COLO668 (cell line): ENCODE results near the gene SHOX.
"Not testable (repeated sequence)": the region's sequence is repeated elsewhere in the genome, so short reads cannot be mapped to it uniquely, and the experiment has no call there.

Experiments
- DNase-seq: peaks from one replicate; lab custom pipeline; 2025; ENCODE audit not compliant: unreplicated experiment; lab: John Stamatoyannopoulos, UW

Gene SHOX

DNA sequence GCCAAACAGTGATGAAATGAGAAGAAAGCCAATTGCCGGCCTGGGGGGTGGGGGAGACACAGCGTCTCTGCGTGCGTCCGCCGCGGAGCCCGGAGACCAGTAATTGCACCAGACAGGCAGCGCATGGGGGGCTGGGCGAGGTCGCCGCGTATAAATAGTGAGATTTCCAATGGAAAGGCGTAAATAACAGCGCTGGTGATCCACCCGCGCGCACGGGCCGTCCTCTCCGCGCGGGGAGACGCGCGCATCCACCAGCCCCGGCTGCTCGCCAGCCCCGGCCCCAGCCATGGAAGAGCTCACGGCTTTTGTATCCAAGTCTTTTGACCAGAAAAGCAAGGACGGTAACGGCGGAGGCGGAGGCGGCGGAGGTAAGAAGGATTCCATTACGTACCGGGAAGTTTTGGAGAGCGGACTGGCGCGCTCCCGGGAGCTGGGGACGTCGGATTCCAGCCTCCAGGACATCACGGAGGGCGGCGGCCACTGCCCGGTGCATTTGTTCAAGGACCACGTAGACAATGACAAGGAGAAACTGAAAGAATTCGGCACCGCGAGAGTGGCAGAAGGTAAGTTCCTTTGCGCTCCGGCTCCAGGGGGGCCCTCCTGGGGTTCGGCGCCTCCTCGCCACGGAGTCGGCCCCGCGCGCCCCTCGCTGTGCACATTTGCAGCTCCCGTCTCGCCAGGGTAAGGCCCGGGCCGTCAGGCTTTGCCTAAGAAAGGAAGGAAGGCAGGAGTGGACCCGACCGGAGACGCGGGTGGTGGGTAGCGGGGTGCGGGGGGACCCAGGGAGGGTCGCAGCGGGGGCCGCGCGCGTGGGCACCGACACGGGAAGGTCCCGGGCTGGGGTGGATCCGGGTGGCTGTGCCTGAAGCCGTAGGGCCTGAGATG lies at the start of gene SHOX:
TSS of gene SHOX (plus strand) at position 180 of the 885 bp plus-strand sequence. CDS start at position 287, 107 bp downstream.
- no peak for DNase-seq

DNA sequence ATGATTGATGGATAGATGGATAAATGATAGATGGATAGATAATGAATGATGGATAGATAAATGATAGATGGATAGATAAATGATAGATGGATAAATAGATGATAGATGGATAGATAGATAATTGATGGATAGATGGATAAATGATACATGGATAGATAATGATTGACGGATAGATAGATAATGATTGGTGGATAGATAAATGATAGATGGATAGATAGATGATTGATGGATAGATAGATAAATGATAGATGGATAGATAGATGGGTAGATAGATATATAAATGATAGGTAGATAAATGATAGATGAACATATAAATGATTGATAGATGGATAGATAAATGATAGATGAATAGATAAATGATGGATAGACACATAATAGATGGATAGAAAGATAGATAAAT lies 49.5 kb upstream of the SHOX start:
- DNase-seq = no peak

DNA sequence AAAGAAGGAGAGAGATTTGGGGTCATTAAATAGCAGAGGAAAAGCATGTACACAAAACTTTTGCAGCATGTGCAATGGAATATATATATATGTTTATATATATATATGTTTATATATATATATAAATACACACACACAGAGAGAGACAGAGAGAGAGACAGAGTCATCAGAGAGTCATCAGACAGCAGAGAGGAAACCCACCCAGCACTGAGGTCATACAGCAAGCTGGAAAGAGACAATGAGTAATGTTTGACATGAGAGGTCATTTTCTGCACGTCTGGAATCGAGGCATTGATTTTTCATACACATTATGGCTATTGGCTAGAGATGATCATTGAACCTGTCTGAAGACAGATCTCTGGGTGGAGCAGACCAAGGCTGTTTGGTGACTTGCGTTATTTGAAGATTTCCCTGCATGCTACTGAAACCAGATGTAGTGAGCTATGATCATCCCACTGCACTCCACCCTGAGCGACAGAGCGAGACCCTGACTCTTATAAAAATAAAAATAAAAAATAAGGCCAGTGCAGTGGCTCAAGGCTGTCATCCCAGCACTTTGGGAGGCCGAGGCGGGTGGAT lies 48.8 kb upstream of the SHOX start:
- DNase-seq = no peak

DNA sequence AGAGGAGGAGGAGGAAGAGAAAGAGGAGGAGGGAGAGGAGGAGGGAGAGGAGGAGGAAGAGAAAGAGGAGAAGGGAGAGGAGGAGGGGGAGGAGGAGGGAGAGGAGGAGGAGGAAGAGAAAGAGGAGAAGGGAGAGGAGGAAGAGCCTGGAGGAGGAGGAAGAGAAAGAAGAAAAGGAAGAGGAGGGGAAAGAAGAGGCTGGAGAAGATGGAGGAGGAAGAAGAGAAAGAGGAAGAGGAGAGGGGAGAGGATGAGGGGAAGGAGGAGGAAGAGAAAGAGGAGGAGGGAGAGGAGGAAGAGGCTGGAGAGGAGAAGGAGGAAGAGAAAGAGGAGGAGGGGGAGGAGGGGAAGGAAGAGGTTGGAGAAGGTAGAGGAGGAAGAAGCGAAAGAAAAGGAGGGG lies 46.0 kb upstream of the SHOX start:
- no peak for DNase-seq

DNA sequence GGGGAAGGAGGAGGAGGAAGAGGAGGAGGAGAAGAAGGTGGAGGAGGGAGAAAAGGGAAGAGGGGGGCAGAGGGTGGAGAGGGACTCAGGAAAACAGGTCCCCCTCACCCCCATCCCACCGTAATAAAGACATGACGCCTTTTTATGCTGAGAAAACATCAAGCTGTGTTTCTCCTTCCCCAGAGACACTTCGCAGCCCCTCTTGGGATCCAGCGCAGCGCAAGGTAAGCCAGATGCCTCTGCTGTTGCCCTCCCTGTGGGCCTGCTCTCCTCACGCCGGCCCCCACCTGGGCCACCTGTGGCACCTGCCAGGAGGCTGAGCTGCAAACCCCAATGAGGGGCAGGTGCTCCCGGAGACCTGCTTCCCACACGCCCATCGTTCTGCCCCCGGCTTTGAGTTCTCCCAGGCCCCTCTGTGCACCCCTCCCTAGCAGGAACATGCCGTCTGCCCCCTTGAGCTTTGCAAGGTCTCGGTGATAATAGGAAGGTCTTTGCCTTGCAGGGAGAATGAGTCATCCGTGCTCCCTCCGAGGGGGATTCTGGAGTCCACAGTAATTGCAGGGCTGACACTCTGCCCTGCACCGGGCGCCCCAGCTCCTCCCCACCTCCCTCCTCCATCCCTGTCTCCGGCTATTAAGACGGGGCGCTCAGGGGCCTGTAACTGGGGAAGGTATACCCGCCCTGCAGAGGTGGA lies 45.3 kb upstream of the SHOX start:
- no peak for DNase-seq

DNA sequence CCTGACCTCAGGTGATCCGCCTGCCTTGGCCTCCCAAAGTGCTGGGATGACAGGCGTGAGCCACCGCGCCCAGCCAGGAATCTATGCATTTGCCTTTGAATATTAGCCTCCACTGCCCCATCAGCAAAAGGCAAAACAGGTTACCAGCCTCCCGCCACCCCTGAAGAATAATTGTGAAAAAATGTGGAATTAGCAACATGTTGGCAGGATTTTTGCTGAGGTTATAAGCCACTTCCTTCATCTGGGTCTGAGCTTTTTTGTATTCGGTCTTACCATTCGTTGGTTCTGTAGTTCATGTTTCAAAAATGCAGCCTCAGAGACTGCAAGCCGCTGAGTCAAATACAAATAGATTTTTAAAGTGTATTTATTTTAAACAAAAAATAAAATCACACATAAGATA lies 44.2 kb upstream of the SHOX start:
- no peak for DNase-seq

DNA sequence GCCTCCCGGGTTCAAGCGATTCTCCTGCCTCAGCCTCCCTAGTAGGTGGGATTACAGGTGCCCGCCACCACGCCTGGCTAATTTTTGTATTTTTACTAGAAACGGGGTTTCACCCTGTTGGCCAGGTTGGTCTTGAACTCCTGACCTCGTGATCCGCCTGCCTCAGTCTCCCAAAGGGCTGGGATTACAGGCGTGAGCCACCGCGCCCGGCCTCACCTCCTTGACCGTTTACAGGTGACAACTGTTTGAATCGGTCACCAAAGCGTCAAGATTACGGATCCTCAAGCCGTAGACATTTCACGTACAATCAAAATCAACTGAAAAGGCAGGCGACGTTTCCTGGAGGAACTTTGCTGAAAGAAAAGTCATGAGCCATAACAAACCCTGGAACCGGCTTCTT lies 41.3 kb upstream of the SHOX start:
- not testable (repeated sequence) for DNase-seq

DNA sequence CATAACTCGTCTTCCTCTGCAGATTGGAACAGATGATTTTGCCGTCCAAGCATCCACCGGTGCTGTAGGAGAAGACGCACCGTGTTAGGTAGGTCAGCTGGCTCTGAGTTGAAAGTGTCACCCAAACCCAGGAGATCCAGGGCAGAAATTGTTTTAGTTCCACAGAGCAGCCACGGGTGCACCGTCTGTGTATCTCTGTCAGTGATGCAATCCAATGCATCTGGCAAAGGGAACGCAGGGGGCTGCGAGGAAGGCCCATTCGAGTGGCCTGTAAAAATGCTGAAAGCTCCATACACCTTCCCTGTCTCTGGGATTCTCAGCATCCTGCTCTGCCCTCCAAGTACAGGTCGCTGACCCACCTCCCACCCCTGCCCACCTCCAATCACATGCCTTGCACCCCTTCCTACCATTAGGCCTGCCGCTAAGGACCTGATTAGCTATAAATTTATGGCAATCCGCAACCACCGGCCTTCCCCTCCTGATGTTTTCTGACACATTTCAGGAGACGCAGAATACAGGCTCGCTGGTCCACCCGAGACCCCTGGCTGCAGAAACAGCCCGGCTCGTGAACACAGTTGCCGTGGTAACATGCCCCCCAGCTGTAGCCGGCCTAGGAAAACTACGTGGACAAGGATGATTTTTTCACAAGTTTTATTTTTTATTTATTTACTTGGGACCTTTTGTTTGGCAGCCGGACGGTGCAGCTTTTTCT lies 39.7 kb upstream of the SHOX start:
- DNase-seq = no peak

DNA sequence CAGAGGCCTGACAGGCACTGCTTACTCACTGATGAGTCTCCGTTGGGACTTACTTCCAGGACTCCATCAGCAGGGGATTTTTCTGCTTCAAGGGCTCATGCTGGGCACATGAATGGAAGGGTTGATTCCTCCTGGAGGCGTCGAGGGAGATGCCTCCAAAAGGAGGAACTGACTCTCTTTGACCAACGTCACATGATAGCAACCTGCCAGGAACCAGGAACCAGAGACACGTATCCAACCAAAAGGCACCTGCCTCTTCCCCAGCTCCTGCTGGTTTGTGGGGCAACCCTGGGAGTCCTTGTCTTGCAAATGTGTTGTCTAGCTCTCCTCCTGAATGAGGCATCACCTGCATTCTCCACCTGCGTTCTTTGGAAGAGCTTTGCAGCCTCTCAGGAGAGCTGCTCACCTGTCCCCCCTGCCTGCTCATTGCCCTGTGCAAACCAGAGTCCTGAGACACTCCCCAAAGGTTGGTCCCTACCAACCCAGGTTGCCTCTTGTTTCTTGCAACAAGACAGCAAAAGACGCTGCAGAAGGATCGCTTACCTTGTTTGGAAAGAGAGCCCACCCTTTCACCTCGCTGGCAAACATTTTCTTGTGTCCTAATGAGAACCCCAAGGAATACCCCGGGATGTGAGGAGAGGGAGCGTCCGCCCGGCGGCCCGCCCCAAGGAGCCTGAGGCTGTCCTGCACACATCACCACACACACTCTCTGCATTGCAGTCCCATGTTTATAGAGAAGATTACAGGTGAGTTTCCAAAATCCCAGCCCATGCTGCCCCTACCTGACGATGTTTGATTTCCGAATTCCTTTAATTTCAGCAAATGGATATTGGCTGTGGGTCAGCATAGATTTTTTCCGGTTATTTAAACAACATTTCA lies 30.5 kb upstream of the SHOX start:
- no peak for DNase-seq

DNA sequence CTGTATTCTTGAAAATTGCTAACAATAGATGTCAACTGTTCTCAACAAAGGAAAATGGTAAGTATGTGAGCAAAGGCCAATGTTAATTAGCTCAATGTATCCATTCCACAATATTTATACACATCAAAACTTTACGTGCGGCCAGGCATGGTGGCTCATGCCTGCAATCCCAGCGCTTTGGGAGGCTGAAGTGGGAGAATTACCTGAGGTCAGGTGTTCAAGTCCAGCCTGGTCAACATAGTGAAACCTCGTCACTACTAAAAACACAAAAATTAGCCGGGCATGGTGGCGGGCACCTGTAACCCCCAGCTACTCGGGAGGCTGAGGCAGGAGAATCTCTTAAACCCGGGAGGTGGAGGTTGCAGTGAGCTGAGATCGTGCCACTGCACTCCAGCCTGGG lies 27.6 kb upstream of the SHOX start:
- DNase-seq = not testable (repeated sequence)

DNA sequence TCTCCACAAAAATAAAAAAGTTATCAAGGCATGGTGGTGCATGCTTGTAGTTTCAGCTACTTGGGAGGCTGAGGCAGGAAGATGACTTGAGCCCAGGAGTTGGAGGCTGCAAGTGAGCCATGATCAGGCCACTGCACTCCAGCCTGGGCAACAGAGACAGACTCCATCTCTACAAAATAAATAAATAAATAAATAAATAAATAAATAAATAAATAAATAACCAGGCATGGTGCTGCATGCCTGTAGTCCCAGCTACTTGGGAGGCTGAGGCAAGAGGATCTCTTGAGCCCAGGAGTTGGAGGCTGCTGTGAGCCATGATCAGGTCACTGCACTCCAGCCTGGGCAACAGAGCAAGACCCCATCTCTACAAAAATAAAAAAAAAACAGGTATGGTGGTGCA lies 26.0 kb upstream of the SHOX start:
- DNase-seq = not testable (repeated sequence)

DNA sequence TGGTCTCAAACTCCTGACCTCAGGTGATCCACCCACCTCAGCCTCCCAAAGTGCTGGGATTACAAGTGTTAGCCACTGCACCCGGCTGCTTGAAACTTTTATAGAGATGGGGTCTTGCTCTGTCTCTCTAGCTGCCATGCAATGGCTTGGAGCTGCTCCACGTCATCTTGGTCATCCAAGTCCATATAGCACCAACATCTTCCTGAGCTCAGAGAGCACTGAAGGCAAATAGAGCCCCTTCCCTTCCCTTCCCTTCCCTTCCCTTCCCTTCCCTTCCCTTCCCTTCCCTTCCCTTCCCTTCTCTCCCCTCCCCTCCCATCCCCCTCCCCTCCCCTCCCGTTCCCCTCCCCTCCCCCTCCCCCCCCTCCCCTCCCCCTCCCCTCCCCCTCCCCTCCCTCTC lies 22.5 kb upstream of the SHOX start:
- not testable (repeated sequence) for DNase-seq

DNA sequence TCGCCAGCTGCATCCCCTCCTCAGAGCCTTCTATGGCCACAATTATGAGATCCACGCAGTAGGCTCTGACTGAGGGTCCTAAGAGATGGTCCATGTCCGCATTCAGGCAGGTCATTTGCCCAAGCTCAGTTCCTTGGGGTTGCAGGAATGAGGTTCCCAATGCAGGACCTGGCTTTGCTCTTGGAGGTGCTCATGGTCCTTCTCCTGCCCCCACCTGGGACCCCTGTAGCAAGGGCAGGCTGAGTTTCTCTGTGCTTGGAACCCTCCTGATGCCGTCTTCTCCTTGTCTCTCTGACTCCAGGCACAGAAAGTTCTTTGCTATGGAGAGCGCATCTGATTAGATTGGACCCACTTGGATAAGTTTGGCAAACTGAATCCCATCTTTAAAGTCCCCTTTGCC lies 16.5 kb upstream of the SHOX start:
- DNase-seq = no peak

DNA sequence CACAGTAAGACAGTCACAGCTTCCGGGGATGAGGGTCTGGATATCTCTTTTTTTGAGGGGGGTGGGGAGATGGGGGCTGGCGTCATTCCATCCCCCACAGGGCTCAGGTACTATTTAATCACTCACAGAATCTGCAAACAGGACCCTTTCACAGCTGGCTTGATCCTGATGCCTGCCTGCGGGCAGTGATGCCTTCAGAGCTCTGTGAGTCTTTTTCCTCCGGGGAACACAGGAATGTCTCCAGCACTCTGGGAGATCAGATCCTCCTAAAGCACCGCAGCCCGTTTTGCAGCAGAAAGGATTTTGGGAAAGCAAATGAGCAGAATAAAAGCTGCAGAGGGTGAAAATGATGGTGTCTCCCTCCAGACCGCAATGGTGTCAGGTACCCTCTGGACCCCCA lies 13.2 kb upstream of the SHOX start:
- DNase-seq = no peak

DNA sequence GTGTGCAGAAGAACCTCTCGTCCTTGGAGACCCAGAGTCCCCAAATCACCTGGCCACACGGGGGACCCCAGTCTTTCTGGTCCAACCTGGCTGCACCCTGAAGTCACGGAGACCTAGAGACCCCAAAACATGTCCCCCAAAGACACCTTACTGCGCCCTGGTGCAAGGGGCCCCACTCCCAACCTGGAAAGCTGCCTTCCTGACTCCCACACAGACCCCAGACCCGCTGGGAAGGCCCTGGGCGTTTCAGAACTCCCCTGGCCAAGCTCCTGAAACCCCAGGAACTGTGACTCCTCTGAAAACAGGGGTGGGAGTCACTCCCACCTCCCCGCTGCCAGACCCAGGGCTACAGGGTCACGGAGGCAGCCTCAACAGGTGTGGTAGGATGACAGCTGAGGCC lies 12.7 kb upstream of the SHOX start:
- no peak for DNase-seq

DNA sequence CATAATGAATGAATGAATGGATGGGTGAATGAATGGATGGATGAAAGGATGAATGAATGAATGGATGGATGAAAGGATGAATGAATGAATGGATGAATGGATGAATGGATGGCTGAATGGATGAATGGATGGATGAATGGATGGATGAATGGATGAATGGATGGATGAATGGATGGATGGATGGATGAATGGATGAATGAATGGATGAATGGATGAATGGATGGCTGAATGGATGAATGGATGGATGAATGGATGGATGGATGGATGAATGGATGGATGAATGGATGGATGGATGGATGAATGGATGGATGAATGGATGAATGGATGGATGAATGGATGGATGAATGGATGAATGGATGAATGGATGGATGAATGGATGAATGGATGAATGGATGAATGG lies 12.3 kb upstream of the SHOX start:
- not testable (repeated sequence) for DNase-seq

DNA sequence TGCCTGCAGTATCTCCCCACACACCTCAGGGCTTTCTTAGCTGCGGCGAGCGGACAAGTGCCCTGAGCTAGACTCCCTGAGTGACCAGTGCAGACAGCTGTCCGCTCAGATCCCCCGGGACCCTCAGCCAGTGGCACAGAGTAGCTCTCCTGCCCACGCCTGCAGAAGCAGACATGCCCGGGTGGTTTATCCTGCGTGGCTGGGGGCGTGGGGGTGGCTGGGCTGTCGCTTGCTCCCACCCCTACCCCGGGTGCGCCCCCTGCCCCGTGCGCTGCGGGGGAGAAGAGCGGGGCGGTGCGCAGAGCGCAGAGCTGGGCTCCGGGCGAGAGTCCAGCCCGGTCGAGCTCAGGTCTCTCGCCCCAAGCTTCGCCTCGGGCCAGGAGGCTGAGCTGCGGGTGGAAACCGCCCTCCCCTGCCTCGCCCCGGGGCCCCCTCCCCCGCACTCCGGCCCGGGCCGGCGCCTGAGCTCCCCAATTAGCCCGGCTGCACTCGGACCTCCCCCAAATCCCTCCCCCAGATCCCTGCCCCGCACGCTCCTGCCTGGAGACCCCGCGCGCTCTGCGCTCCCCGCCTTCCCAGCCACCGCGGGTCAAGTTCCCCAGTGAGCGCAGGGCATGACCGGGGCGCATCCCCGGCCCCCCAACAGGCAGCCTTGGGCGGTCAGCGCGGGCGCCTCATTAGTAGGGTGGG lies 11.7 kb upstream of the SHOX start:
- DNase-seq = no peak

DNA sequence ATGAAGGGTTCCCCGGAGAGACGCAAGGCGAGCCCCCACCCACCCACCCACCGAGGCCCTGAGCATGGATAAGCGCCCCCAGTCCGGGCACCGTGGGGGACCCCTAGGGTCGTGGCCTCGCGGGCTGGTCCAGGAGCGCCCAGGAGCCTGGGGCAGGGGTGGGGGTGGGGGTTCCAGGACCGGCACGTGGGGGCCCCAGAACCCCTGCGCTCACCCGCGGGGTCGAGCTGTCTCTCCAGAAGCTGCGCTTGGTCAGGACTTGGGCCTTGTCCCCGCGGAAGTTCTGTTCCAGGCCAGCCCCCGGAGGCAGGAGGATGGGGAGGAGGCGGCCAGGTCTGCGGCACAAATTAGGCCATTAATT lies 11.2 kb upstream of the SHOX start:
- DNase-seq = no peak

DNA sequence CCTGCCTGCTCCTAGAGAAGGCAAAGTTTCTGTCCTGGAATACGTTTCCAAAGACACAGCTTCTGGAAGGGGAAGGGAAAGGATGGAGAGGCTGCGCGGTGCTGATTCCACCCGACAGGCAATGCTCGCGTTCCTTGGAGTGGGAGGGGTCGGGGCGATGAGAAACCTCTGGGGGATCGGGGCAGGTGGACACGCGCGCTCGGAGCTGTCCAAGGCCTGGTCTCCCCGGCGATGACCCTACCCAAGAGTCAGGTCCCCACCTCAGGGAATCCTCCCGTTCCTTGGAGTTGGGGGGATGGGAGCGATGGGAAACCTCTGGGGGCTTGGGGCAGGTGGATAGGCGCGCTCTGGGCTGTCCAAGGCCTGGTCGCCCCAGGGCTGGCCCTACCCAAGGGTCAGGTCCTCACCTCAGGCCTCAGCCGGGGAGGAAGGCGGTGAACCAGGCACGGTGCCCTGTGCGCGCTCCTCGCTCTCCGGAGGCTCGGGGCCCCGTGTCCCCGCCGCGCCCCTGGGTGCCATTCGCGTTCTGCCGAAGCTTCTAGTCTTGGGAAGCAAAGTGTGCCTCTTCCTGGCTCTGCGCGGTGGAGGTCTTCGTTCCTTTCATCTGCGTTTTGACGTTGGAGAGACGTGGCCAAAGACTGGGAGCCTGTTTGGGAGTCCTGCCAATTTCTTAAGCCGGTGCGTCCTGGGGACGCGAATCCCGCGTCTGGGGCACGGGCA lies 10.6 kb upstream of the SHOX start:
- DNase-seq = no peak
